C4-2B (cell line): ENCODE measurements around the gene SLC49A3.

ENCODE experiments used
- H3K27ac ChIP-seq: fragments of 450-650 bp; 2 replicates; pipeline ENCODE4 v1.5.1; 2017
- CTCF ChIP-seq: fragments of 450-650 bp; conservative IDR thresholded peaks from 2 replicates; pipeline ENCODE4 v1.5.1; 2017; ENCODE audit warnings: mild to moderate bottlenecking
- ZFX ChIP-seq: fragments of 450-650 bp; IDR thresholded peaks from 2 replicates; pipeline ENCODE4 v1.6.1; 2017

Gene SLC49A3

GRCh38 chr4:683247-683897, 5.6 kb downstream of the SLC49A3 start:
- no peak for TF ChIP-seq CTCF
- no peak for TF ChIP-seq ZFX
- peak overlapping the region; percentile 33; the same call in 1 of the 2 replicates for H3K27ac ChIP-seq

GRCh38 chr4:682490-683172, 6.3 kb downstream of the SLC49A3 start:
- H3K27ac ChIP-seq = peak overlapping the region; percentile 33

GRCh38 chr4:681736-682451, 7.1 kb downstream of the SLC49A3 start:
- H3K27ac ChIP-seq = peak overlapping the region; percentile 33
- TF ChIP-seq ZFX = no peak
- no peak for TF ChIP-seq CTCF

More at GRCh38 chr4:682490-683172, 6.3 kb downstream of the SLC49A3 start:
- TF ChIP-seq ZFX = no peak
- TF ChIP-seq CTCF = no peak

- TF ChIP-seq ZFX (no peak), CTCF (no peak)
- peak overlapping the region; percentile 66 for H3K27ac ChIP-seq
These were observed 7.9 kb downstream of the SLC49A3 start for GRCh38 chr4:680928-681645.

GRCh38 chr4:680551-680927, 8.4 kb downstream of the SLC49A3 start:
- H3K27ac ChIP-seq = peak overlapping the region; percentile 66
- TF ChIP-seq CTCF (no peak), ZFX (no peak)

GRCh38 chr4:680091-680490, 8.9 kb downstream of the SLC49A3 start:
- H3K27ac ChIP-seq = peak overlapping the region; percentile 66; the same call in 1 of the 2 replicates
- TF ChIP-seq ZFX (no peak), CTCF (no peak)
